Astrocyte (in vitro differentiated cells and primary cell): ENCODE measurements around the gene SARDH. TPM values are rescaled to one million over a fixed set of nuclear protein-coding genes. Genes with fewer than 3 reads are reported as not detected.

Source experiments
- DNase-seq: peaks from one replicate; pipeline ENCODE4 v3.0.0-alpha.2; 2010; ENCODE audit warnings: low read depth
- FAIRE-seq: peaks from 2 replicates; lab custom pipeline; 2011; peaks lifted over from hg19 to GRCh38; lab: Jason Lieb, UNC
- H2AFZ ChIP-seq: 2 replicates; pipeline ENCODE4 v1.6.0; 2012; ENCODE audit warnings: low read depth, low read length, inconsistent platforms
- H3K27ac ChIP-seq: 2 replicates; pipeline ENCODE4 v1.5.1; 2011; ENCODE audit warnings: low read depth, low read length, inconsistent platforms
- H3K27me3 ChIP-seq: 2 replicates; pipeline ENCODE4 v1.6.0; 2011; ENCODE audit warnings: low read length, inconsistent platforms; ENCODE audit not compliant: insufficient read depth
- H3K36me3 ChIP-seq: 2 replicates; pipeline ENCODE4 v1.5.1; 2011; ENCODE audit warnings: low read length, inconsistent platforms; ENCODE audit not compliant: insufficient read depth
- H3K4me1 ChIP-seq: 2 replicates; pipeline ENCODE4 v1.5.1; 2011; ENCODE audit warnings: low read length, inconsistent platforms; ENCODE audit not compliant: insufficient read depth
- H3K4me2 ChIP-seq: 2 replicates; pipeline ENCODE4 v1.6.0; 2012; ENCODE audit warnings: low read length, inconsistent platforms
- H3K4me3 ChIP-seq: 2 replicates; pipeline ENCODE4 v1.5.1; 2011; ENCODE audit warnings: low read depth, mild to moderate bottlenecking, low read length, inconsistent platforms; ENCODE audit not compliant: insufficient read depth
- H3K79me2 ChIP-seq: 2 replicates; pipeline ENCODE4 v1.6.0; 2012; ENCODE audit warnings: mild to moderate bottlenecking, low read length, inconsistent platforms; ENCODE audit not compliant: insufficient read depth
- H3K9ac ChIP-seq: 2 replicates; pipeline ENCODE4 v1.6.0; 2012; ENCODE audit warnings: mild to moderate bottlenecking, low read length, inconsistent platforms
- H3K9me3 ChIP-seq: 2 replicates; pipeline ENCODE4 v1.5.1; 2012; ENCODE audit warnings: low read depth, mild to moderate bottlenecking, low read length, inconsistent platforms; ENCODE audit not compliant: insufficient read depth
- H4K20me1 ChIP-seq: 2 replicates; pipeline ENCODE4 v1.6.0; 2012; ENCODE audit warnings: low read length, inconsistent platforms; ENCODE audit not compliant: insufficient read depth
- H3K27ac Mint-ChIP-seq: one replicate; pipeline ENCODE4 v1.8.0; 2021; ENCODE audit warnings: mild to moderate bottlenecking, mixed read lengths; ENCODE audit not compliant: unreplicated experiment
- H3K27me3 Mint-ChIP-seq: one replicate; pipeline ENCODE4 v1.8.0; 2021; ENCODE audit warnings: low read depth, mixed read lengths; ENCODE audit not compliant: unreplicated experiment
- H3K36me3 Mint-ChIP-seq: one replicate; pipeline ENCODE4 v1.8.0; 2021; ENCODE audit warnings: low read depth, mixed read lengths; ENCODE audit not compliant: unreplicated experiment
- H3K4me1 Mint-ChIP-seq: one replicate; pipeline ENCODE4 v1.8.0; 2021; ENCODE audit warnings: low read depth, mixed read lengths; ENCODE audit not compliant: unreplicated experiment
- H3K4me3 Mint-ChIP-seq: one replicate; pipeline ENCODE4 v1.8.0; 2021; ENCODE audit warnings: mild to moderate bottlenecking, moderate library complexity, mixed read lengths; ENCODE audit not compliant: unreplicated experiment
- H3K9me3 Mint-ChIP-seq: one replicate; pipeline ENCODE4 v1.8.0; 2021; ENCODE audit warnings: mild to moderate bottlenecking, mixed read lengths; ENCODE audit not compliant: unreplicated experiment
- CTCF ChIP-seq: IDR thresholded peaks from 2 replicates; pipeline ENCODE4 v1.5.1; 2011; ENCODE audit warnings: low read depth, mild to moderate bottlenecking, inconsistent platforms, low read length, moderate library complexity; ENCODE audit not compliant: insufficient read depth
- EZH2 ChIP-seq: IDR thresholded peaks from 2 replicates; pipeline ENCODE4 v1.6.1; 2012; ENCODE audit warnings: mild to moderate bottlenecking, low read length, inconsistent platforms; ENCODE audit not compliant: insufficient read depth
- total RNA-seq: library from RNA; stranded (reverse); gene quantifications from 2 replicates; pipeline ENCODE4 v1.2.1, GENCODE V29; 2021

Gene SARDH
- total RNA-seq, 1 donor from 2014 or later = 2.8 TPM

- Mint-ChIP-seq H3K4me3 (no peak overlapping the region), H3K9me3 (no peaks in the 10 kb centered on the region)
Measured at GRCh38 chr9:133709015-133709611, 29.0 kb downstream of the SARDH start.

DNA sequence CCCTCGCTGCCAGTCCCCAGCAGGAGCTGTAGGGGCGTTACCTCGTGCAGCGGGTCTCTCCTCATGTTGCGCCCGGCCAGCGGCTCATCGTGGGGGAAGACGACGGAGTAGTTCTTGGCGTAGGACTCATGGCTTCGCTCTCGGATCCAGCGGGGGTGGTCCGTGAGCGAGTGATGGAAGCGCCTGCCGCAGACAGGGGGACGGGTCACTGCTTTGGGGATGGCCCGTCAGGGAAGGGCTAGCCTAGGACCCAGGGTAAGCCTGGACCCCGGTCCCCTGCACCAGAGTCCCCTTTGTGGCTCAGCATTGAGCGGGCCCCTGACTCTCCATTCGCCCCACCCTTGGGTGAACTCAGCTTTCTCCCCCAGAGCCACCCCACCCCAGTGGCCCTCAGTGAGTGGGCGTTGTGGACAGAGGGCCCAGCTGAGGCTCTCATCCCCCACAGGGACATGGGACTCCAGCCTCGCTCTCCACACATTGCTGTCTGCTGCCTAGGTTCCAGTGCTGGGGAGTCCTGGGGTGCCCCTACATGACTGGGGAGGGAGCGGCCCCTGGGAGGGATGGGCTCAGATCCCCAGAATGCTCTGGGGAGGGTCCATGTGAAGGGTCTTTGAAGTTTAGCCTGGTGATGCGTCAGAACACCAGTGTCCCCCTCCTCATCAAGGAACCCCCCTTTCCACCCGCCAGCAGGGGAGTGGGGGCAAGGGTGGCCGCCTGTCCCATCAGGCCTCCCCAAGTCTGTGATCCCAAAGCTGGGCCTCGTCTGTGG is 29.7 kb downstream of the SARDH start:
- H3K79me2 ChIP-seq = no peaks in the 10 kb centered on the region
- H3K4me1 Mint-ChIP-seq = peaks cover 16% of the 10 kb centered on the region
- no peak overlapping the region for H3K4me3 Mint-ChIP-seq
- no peak overlapping the region for H3K4me3 ChIP-seq
- FAIRE-seq = no peak
- H3K9ac ChIP-seq = no peak overlapping the region
- DNase-seq = no peak
- H3K9me3 Mint-ChIP-seq = no peaks in the 10 kb centered on the region
- no peak for TF ChIP-seq EZH2
- TF ChIP-seq CTCF = no peak
- no peaks in the 10 kb centered on the region for H3K36me3 Mint-ChIP-seq
- H3K27ac ChIP-seq = no peak overlapping the region
- H3K27ac Mint-ChIP-seq = no peak overlapping the region
- no peaks in the 10 kb centered on the region for H3K9me3 ChIP-seq
- no peaks in the 10 kb centered on the region for H3K36me3 ChIP-seq
- peaks cover 31% of the 10 kb centered on the region for H3K4me1 ChIP-seq
- H3K4me2 ChIP-seq = no peak overlapping the region
- peaks cover 22% of the 10 kb centered on the region for H3K27me3 Mint-ChIP-seq
- H4K20me1 ChIP-seq = no peaks in the 10 kb centered on the region
- no peak overlapping the region for H2AFZ ChIP-seq
- H3K27me3 ChIP-seq = no peaks in the 10 kb centered on the region

More at GRCh38 chr9:133709015-133709611, 29.0 kb downstream of the SARDH start:
- FAIRE-seq (no peak), DNase-seq (no peak)
- peaks cover 16% of the 10 kb centered on the region for H3K4me1 Mint-ChIP-seq
- no peak overlapping the region for H3K27ac Mint-ChIP-seq
- H3K9ac ChIP-seq = no peak overlapping the region
- TF ChIP-seq EZH2 (no peak), CTCF (no peak)
- no peaks in the 10 kb centered on the region for H4K20me1 ChIP-seq
- H3K27ac ChIP-seq = no peak overlapping the region
- no peak overlapping the region for H3K4me3 ChIP-seq
- H3K36me3 Mint-ChIP-seq = no peaks in the 10 kb centered on the region
- H3K4me1 ChIP-seq = peaks cover 36% of the 10 kb centered on the region
- peaks cover 22% of the 10 kb centered on the region for H3K27me3 Mint-ChIP-seq
- H3K4me2 ChIP-seq = no peak overlapping the region
- no peak overlapping the region for H2AFZ ChIP-seq
- no peaks in the 10 kb centered on the region for H3K79me2 ChIP-seq
- no peaks in the 10 kb centered on the region for H3K9me3 ChIP-seq
- no peaks in the 10 kb centered on the region for H3K27me3 ChIP-seq
- H3K36me3 ChIP-seq = no peaks in the 10 kb centered on the region
